MM.1S (cell line): ENCODE measurements around the gene CCHCR1.

Experiments
- DNase-seq: peaks from one replicate; pipeline ENCODE4 v3.0.0-alpha.2; 2015
- H2AFZ ChIP-seq: fragments of 300-600 bp; sonication (generic); 2 replicates; pipeline ENCODE4 v1.6.0; 2016; ENCODE audit warnings: antibody characterized with exemption, low read length
- H3F3A ChIP-seq: fragments of 300-600 bp; sonication (generic); 2 replicates; pipeline ENCODE4 v1.6.1; 2016; ENCODE audit warnings: mild to moderate bottlenecking, antibody characterized with exemption, low read length, moderate library complexity, mixed read lengths; ENCODE audit not compliant: insufficient read depth
- H3K27ac ChIP-seq: fragments of 300-600 bp; sonication (generic); 2 replicates; pipeline ENCODE4 v1.5.1; 2016; ENCODE audit warnings: mild to moderate bottlenecking, low read length
- H3K27me3 ChIP-seq: fragments of 300-600 bp; sonication (generic); replicated peaks from 2 replicates; pipeline ENCODE4 v1.6.0; 2016; ENCODE audit warnings: low read length; ENCODE audit not compliant: insufficient read depth
- H3K36me3 ChIP-seq: fragments of 300-600 bp; sonication (generic); replicated peaks from 2 replicates; pipeline ENCODE4 v1.6.1; 2016; ENCODE audit warnings: mild to moderate bottlenecking, low read length, mixed read lengths; ENCODE audit not compliant: insufficient read depth
- H3K4me1 ChIP-seq: fragments of 300-600 bp; sonication (generic); 2 replicates; pipeline ENCODE4 v1.6.1; 2016; ENCODE audit warnings: low read length, mixed read lengths
- H3K4me2 ChIP-seq: fragments of 300-600 bp; sonication (generic); 2 replicates; pipeline ENCODE4 v1.6.0; 2016; ENCODE audit warnings: low read depth, low read length
- H3K4me3 ChIP-seq: fragments of 300-600 bp; sonication (generic); 2 replicates; pipeline ENCODE4 v1.5.1; 2016; ENCODE audit warnings: low read length, mixed read lengths
- H3K79me2 ChIP-seq: fragments of 300-600 bp; sonication (generic); 2 replicates; pipeline ENCODE4 v1.6.1; 2016; ENCODE audit warnings: mixed run types, low read length, mixed read lengths
- H3K9ac ChIP-seq: fragments of 300-600 bp; sonication (generic); 2 replicates; pipeline ENCODE4 v1.6.1; 2016; ENCODE audit warnings: low read length, mixed read lengths
- H3K9me2 ChIP-seq: fragments of 300-600 bp; sonication (generic); replicated peaks from 2 replicates; pipeline ENCODE4 v1.6.1; 2016; ENCODE audit warnings: mild to moderate bottlenecking, low read length, mixed read lengths; ENCODE audit not compliant: insufficient read depth
- H3K9me3 ChIP-seq: fragments of 300-600 bp; sonication (generic); replicated peaks from 2 replicates; pipeline ENCODE4 v1.6.1; 2016; ENCODE audit warnings: mild to moderate bottlenecking, low read length, mixed read lengths; ENCODE audit not compliant: insufficient read depth
- H4K20me1 ChIP-seq: fragments of 300-600 bp; sonication (generic); 2 replicates; pipeline ENCODE4 v1.6.1; 2016; ENCODE audit warnings: mild to moderate bottlenecking, low read length, moderate library complexity, mixed read lengths; ENCODE audit not compliant: insufficient read depth
- EZH2 ChIP-seq: fragments of 300-600 bp; sonication (generic); optimal IDR thresholded peaks from 2 replicates; pipeline ENCODE3; 2017; ENCODE audit warnings: low read depth, mild to moderate bottlenecking, antibody characterized with exemption, low read length, mixed read lengths
- EZH2phosphoT487 ChIP-seq: fragments of 300-600 bp; sonication (generic); IDR thresholded peaks from 2 replicates; pipeline ENCODE4 v1.6.1; 2018; ENCODE audit warnings: antibody characterized with exemption, low read length
- TF ChIP-seq, protein P1 (sequence below): fragments of 300-600 bp; sonication (generic); IDR thresholded peaks from 2 replicates; pipeline ENCODE4 v1.5.1; 2016; ENCODE audit warnings: antibody characterized with exemption, low read length, mixed read lengths

CCHCR1 gene, protein sequence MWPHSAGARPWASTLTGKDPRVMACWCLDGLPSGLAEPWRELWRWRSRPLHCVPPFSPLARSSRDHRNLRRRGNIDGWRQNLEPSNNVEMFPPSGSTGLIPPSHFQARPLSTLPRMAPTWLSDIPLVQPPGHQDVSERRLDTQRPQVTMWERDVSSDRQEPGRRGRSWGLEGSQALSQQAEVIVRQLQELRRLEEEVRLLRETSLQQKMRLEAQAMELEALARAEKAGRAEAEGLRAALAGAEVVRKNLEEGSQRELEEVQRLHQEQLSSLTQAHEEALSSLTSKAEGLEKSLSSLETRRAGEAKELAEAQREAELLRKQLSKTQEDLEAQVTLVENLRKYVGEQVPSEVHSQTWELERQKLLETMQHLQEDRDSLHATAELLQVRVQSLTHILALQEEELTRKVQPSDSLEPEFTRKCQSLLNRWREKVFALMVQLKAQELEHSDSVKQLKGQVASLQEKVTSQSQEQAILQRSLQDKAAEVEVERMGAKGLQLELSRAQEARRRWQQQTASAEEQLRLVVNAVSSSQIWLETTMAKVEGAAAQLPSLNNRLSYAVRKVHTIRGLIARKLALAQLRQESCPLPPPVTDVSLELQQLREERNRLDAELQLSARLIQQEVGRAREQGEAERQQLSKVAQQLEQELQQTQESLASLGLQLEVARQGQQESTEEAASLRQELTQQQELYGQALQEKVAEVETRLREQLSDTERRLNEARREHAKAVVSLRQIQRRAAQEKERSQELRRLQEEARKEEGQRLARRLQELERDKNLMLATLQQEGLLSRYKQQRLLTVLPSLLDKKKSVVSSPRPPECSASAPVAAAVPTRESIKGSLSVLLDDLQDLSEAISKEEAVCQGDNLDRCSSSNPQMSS

DNA sequence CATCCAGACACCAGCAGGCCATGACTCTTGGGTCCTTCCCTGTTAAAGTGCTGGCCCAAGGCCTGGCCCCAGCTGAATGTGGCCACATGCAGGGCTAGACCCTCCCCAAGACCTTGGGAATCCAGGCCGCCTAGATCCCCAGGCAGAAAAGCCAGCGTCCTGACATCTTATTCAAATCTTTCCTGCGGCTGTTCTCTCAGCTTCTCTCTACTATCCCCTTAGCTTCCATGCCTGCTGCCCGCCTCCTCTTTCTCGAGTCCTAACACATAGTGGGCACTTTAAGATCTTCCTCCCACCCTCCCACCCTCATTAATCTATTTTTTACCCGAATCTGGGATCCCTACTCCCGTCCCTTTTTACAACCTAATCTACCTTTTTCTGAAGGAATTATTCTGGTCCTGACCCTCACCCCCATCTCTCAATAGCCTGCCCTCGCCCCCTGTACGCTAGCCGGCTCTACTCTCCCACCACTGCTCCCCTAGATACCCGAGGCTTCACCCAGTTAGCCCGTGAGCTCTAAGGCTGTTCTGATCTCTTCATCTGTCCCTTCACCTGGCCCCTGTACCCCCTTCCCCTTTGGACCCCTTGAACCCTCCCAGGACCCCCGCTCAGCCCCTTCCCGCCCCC, at the start of gene CCHCR1:
CCHCR1 (minus strand) TSS at position 290 of the 627 bp plus-strand sequence; CDS start at position 88, 202 bp downstream.
- peaks cover 40% of the 10 kb centered on the region for H3K79me2 ChIP-seq
- no peaks in the 10 kb centered on the region; the same call in 1 of the 2 replicates for H4K20me1 ChIP-seq
- H3K36me3 ChIP-seq: no peaks in the 10 kb centered on the region
- H3K9ac ChIP-seq: peak within 1 kb of the TSS; percentile 85
- peak within 1 kb of the TSS; percentile 98 for H3K4me2 ChIP-seq
- TF ChIP-seq, protein P1, sequence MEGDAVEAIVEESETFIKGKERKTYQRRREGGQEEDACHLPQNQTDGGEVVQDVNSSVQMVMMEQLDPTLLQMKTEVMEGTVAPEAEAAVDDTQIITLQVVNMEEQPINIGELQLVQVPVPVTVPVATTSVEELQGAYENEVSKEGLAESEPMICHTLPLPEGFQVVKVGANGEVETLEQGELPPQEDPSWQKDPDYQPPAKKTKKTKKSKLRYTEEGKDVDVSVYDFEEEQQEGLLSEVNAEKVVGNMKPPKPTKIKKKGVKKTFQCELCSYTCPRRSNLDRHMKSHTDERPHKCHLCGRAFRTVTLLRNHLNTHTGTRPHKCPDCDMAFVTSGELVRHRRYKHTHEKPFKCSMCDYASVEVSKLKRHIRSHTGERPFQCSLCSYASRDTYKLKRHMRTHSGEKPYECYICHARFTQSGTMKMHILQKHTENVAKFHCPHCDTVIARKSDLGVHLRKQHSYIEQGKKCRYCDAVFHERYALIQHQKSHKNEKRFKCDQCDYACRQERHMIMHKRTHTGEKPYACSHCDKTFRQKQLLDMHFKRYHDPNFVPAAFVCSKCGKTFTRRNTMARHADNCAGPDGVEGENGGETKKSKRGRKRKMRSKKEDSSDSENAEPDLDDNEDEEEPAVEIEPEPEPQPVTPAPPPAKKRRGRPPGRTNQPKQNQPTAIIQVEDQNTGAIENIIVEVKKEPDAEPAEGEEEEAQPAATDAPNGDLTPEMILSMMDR: no peak
- no peak for TF ChIP-seq EZH2
- no peak for TF ChIP-seq EZH2phosphoT487
- peak within 1 kb of the TSS; percentile 87 for H2AFZ ChIP-seq
- no peaks in the 10 kb centered on the region for H3K27me3 ChIP-seq
- H3F3A ChIP-seq: 0 out of 2 replicates have a peak, but pooled peaks cover 8% of the 10 kb centered on the region
- DNase-seq: no peak
- H3K4me1 ChIP-seq: peaks cover 22% of the 10 kb centered on the region
- H3K27ac ChIP-seq: peak within 1 kb of the TSS; percentile 46; the same call in 1 of the 2 replicates
- H3K9me2 ChIP-seq: no peaks in the 10 kb centered on the region
- peak within 1 kb of the TSS; percentile 84 for H3K4me3 ChIP-seq
- no peaks in the 10 kb centered on the region for H3K9me3 ChIP-seq

DNA sequence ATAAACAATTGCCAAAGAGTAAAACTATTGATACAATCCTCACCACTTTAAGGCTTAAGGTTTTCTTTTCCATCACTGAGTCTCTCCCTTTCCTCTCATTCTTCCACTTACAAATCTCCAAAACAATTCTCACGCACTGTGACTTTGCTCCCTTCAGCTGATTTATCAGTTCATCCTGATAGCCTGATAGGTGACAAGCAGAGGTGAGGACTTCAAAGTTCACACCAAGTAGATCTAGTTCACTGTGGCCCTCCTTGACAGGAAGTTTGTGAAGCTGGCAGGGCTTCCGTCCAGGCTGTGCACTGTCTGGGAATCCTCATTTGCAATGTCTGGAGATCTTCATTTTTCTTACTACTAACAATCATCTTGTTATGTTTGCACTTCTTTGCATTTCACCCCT, 48.0 kb upstream of the CCHCR1 start:
- peaks cover 24% of the 10 kb centered on the region for H3F3A ChIP-seq
- H3K27me3 ChIP-seq: no peaks in the 10 kb centered on the region
- H2AFZ ChIP-seq: no peak overlapping the region
- no peaks in the 10 kb centered on the region for H3K9me2 ChIP-seq
- H3K9me3 ChIP-seq: no peaks in the 10 kb centered on the region
- H3K4me1 ChIP-seq: peaks cover 27% of the 10 kb centered on the region
- no peaks in the 10 kb centered on the region for H3K36me3 ChIP-seq
- no peaks in the 10 kb centered on the region for H4K20me1 ChIP-seq
- H3K4me3 ChIP-seq: no peak overlapping the region
- H3K4me2 ChIP-seq: no peak overlapping the region
- peaks cover 7% of the 10 kb centered on the region for H3K79me2 ChIP-seq
- no peak overlapping the region for H3K9ac ChIP-seq
- H3K27ac ChIP-seq: no peak overlapping the region
- TF ChIP-seq EZH2phosphoT487 (no peak), EZH2 (no peak)
- TF ChIP-seq, protein P1: no peak
- DNase-seq: no peak

DNA sequence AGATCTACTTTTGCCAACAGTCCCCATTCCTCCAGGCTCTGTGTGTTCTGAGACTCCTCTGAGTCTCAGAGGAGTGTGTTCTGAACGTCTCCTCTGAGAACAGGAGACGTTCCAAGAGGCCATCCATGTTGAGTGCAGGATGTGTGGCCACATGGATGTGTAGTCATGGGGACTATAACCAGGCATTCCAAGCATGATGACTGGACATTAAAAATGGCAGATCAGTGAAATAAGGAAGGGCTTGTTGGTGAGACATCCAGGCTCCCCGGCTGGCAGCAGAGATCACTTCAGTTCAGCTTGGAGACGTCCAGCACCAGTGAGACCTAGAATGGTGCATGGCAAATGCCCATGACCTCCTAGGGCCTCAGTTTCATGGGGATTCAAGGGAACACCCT, 47.1 kb upstream of the CCHCR1 start:
- peak overlapping the region; percentile 99; the same call in 1 of the 2 replicates for H3K27ac ChIP-seq

More for the DNA sequence above, 47.1 kb upstream of the CCHCR1 start:
- DNase-seq: no peak
- H3K9me3 ChIP-seq: no peaks in the 10 kb centered on the region
- H2AFZ ChIP-seq: no peak overlapping the region
- H3K79me2 ChIP-seq: peaks cover 16% of the 10 kb centered on the region
- H3K4me3 ChIP-seq: peak overlapping the region; percentile 57
- no peaks in the 10 kb centered on the region for H3K36me3 ChIP-seq
- H3K4me2 ChIP-seq: peak overlapping the region; percentile 93; the same call in 1 of the 2 replicates
- H3K4me1 ChIP-seq: peaks cover 33% of the 10 kb centered on the region
- peaks cover 31% of the 10 kb centered on the region for H3F3A ChIP-seq
- H3K9ac ChIP-seq: peak overlapping the region; percentile 85; the same call in 1 of the 2 replicates
- no peaks in the 10 kb centered on the region for H3K27me3 ChIP-seq
- H3K9me2 ChIP-seq: no peaks in the 10 kb centered on the region
- TF ChIP-seq, protein P1: no peak
- no peak for TF ChIP-seq EZH2phosphoT487
- no peak for TF ChIP-seq EZH2
- no peaks in the 10 kb centered on the region for H4K20me1 ChIP-seq
